ENCODE results near the gene KIF16B.

- TF ChIP-seq POLR2A (IDR thresholded peaks at IDR 0.05) (no peak), EP300 (IDR thresholded peaks at IDR 0.05) (no peak)
Measured at GRCh38 chr20:16607364-16608276, 34.4 kb upstream of the KIF16B start.

All from stomach (tissue), 4 donors.